ENCODE results near the gene MRPS25.

- TF ChIP-seq CTCF (IDR thresholded peaks at IDR 0.05) (no peak), POLR2A (IDR thresholded peaks at IDR 0.05) (no peak)
Observed at GRCh38 chr3:15014606-15015328, 50.3 kb downstream of the MRPS25 start.
